ENCODE measurements around the gene PPP1R10.
"Not testable (repeated sequence)": the region's sequence is repeated elsewhere in the genome, so short reads cannot be mapped to it uniquely, and the experiment has no call there.

PPP1R10 gene

DNA sequence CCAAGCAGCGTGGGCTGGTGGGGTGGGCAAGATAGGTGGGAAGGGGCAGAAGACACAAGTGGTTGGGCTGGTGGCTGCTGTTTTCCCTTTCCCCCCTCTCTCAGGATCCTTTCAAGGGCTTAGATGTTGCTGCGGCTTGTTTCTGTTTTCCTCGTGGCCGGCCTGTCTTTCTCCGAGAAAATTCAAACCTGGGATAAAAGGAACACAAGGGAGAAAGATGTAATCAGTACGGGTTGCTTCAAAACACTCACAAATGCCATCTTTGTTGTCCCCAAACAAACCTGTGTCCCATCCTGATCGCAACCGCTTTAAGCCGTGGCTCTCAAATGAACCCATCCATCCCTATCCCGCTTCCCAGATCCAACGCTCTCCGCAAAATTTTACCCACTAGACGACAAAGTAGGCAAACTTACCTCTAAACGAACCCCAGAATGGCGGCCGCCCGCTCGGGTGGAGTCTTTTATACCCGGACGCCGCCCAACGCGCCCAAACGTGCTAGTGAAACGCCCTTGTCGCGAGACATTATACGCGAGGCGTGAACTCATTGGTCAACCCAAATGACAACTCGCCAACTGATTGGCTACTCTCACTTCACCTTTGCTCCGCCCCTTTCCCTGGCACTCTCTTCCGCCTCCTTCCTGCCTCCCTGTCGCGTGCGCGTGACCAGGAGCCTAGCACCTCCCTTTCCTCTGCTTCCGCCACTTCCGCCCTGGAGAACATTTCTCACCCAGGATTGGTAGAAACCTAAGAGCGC is at the start of gene PPP1R10:
PPP1R10 (minus strand) TSS at position 433 of the 754 bp plus-strand sequence. CDS start 7,299 bp downstream, outside the sequence.
- peak; percentile 100 for DNase-seq (ENCODE audit: low spot score)

DNA sequence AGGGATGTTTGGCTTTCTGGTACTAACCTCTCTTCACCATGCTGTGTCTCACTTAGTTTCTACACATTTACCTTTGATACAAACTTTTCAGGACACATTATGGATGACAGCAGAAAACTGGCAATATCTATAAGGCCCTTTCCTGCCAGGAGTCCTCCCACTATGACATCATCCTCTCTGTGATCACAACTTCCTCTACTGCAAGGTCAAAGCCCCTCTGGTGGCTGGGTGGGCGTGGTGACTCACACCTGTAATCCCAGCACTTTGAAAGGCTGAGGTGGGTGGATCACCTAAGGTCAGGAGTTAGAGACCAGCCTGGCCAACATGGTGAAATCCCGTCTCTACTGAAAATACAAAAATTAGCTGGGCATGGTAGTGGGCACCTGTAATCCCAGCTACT is 49.3 kb upstream of the PPP1R10 start:
- DNase-seq (ENCODE audit: low spot score), result not testable (repeated sequence)

DNA sequence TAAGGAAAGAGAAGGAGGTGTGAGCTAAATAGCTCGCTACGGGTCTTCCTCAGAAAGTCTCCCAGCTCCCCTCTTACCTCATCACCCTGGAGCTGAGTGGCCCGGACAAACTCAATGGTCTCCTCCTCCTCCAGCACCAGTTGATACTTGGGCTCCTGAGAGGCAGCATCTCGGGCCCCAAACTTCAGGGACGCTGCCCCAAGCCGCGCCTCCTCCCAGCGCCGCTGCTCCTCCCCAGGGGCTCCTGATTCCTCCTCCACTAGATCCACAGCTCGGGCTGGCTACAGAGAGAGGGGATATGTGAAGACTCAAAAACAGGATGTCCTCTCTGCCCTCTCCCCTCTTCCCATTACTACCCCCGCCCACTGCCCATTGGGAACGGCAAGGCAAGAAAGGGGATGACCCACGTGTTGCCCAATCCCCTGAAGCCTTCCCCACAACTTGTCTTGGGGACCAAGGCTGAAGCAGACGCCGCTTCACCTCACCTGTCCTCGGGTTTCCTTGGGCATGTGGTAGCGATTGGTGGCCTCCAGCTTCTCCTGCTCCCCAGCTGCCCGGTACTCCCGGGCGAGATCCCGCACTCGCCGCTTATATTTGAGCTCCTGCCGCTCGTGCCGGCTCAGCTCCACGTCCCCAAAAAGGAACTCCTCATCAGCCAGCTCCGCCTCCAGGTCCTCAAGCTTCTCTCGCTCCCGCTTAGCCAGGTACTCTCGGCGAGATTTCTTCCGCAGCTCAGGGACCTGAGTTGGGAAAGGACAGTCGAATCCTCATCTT is 48.1 kb upstream of the PPP1R10 start:
- no peak for DNase-seq (ENCODE audit: low spot score)

DNA sequence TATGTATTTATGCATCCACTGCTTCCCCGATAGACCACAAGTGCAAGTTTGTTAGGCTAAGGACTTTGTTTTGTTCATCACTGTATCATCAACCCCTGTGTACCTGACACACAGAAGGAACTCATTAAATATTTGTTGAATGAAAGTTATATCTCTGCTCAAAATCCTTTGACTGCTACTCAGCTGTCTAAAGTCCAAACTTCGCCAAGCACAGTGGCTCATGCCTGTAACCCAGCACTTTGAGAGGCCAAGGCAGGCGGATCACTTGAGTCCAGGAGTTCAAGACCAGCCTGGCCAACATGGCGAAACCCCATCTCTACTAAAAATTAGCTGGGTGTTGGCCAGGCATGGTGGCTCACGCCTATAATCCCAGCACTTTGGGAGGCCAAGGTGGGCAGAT is 40.9 kb upstream of the PPP1R10 start:
- DNase-seq (ENCODE audit: low spot score), result not testable (repeated sequence)

GRCh38 chr6:30657454-30657853 is 40.4 kb upstream of the PPP1R10 start:
- DNase-seq (ENCODE audit: low spot score), result no peak

GRCh38 chr6:30656513-30656912 is 39.5 kb upstream of the PPP1R10 start:
- DNase-seq (ENCODE audit: low spot score), result no peak

DNA sequence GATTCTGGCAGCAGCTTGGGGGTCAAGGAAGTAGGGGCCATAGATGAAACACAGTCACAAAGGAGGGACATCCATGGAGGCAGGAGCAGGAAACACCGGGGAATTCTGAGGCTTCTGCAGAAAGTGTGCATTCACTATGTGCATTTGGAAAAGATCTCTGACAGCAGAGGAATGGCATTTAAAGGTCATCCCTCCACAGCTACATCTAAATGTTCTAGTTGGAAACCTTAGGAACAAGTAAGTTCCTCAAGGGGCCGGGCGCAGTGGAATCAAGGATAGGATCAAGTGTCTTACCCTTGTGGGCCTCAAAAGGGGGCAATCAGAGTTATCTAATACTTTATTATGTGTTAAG is 38.7 kb upstream of the PPP1R10 start:
- no peak for DNase-seq (ENCODE audit: low spot score)

DNA sequence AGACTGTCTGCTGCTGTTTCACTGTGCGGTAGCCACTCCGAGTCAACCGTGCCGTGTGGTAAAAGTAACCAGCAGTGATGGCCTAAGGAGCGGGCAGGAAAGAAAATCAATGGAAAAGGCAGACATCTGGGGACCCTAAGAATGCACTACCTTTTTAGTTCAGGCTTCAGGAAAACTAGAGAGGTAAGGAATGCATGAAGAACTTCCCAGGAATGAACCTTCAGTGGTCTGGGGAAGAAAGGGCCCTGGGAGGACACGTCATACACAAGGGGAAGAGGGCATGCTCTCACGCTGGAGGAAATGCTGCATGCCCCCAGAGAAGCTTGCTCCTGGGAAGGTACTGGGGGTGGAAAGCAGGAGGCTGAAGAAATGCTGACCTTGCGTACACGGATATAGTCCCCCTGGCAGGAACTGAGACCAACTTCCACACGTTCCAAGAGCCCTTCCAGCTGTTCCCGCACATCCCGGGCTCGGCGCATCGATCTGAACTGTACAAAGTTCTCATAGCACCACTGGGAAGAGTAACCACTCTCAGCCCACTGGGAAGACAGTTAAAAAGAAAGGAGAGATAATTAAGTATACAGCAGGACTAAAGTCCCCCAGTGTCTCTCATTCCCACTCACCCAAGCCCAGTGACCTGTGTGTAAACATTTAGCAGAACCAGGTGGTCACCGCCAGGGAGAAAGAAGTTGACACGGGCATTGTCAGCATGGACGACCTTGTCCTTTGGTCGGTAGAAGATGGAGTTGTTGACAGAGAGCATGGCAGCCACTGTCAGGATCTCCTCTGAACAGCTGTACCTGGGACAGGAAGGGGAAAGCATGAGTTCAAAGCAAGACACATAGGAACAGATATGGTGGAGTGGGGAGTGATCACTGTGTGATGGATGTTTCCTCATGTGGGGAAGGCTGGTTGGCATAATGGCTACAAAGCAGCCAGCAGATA is 38.0 kb upstream of the PPP1R10 start:
- no peak for DNase-seq (ENCODE audit: low spot score)

DNA sequence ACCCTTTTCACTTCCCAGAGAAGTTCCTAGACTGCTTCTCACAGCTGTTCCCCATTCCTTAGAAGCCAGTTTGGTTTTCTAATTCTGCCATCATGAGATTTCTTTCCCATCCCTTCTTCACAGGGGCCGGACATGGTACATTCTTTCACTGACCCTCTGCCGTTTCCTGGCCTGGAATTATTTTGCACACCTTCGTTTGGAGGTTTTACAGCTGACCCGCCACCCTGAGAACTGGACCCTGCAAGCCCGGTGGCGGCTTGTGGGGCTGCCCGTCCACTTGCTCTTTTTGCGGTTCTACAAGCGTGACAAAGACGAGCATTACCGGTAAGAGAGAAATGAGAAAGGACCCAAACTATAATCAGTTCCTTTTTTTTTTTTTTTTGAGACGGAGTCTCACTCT is 34.1 kb upstream of the PPP1R10 start:
- no peak for DNase-seq (ENCODE audit: low spot score)

- DNase-seq (ENCODE audit: low spot score), result peak; percentile 74
Observed at GRCh38 chr6:30647242-30648116, 30.4 kb upstream of the PPP1R10 start.

GRCh38 chr6:30646450-30647241 is 29.6 kb upstream of the PPP1R10 start, which contains the start of gene C6orf136:
Gene C6orf136, plus strand, starts transcription at chr6:30647133. Its CDS starts 99 bp downstream, at chr6:30647232.
- peak; percentile 99 for DNase-seq (ENCODE audit: low spot score)

- no peak for DNase-seq (ENCODE audit: low spot score)
Observed at GRCh38 chr6:30645989-30646388, 28.9 kb upstream of the PPP1R10 start.

DNA sequence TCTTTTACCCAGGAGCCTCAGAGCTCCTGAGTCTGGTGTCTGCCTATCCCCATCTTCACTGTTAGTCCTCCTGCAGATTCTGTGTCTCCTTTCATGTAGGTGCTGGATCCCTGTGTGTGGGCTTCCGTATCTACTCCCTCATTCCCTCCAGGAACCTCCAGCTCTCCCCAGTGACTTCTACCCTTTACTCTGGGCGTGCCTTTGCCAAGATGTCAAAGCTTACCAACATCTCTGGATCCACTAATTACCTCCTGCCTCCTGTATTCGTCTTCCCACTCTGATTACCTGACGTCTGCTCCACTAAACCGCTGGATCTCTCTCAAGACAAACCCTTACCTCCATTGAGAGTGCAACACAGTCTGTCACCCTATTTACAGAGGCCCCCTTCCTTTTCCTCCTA is 27.7 kb upstream of the PPP1R10 start:
- DNase-seq (ENCODE audit: low spot score), result no peak

GRCh38 chr6:30643656-30644055 is 26.6 kb upstream of the PPP1R10 start:
- no peak for DNase-seq (ENCODE audit: low spot score)

- DNase-seq (ENCODE audit: low spot score), result no peak
Observed at GRCh38 chr6:30641048-30641447, 24.0 kb upstream of the PPP1R10 start.

DNA sequence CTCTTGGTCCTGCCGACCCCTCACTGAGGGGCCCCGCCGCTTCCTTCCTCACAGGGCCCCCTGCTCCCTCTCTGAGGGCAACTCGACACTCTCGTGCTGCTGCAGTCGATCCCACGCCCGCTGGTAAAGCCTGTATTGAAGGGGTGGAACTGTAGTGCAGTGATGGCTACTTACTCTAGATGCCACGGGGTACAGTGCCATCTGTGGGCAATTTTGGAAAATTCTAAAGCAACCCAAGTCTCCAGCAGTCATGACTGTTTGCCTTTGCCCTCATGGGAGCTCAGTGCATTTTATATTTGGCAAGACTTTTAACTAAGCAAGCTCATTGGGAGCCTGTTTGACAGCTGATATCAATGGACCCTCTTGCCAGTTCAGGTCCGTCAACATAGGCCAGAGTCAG is 23.4 kb upstream of the PPP1R10 start:
- DNase-seq (ENCODE audit: low spot score), result no peak

- no peak for DNase-seq (ENCODE audit: low spot score)
Observed at GRCh38 chr6:30635834-30636233, 18.8 kb upstream of the PPP1R10 start.

GRCh38 chr6:30626484-30627366 is 9.7 kb upstream of the PPP1R10 start, which contains the start of gene ATAT1:
Gene ATAT1, plus strand, starts transcription at chr6:30626874.
- peak; percentile 91 for DNase-seq (ENCODE audit: low spot score)

DNA sequence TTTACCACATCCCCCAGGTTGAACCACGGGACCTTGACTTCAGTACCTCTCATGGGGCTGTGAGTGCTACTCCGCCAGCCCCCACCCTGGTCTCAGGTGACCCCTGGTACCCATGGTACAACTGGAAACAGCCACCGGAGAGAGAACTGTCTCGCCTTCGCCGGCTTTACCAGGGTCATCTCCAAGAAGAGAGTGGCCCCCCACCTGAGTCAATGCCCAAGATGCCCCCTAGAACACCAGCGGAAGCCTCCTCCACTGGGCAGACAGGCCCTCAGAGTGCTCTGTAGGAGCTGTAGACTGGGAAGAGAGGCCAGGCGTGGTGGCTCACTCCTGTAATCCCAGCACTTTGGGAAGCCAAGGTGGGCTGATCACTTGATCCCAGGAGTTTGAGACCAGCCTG is 8.5 kb upstream of the PPP1R10 start:
- no peak for DNase-seq (ENCODE audit: low spot score)

Measured in COLO829 (cell line).